NCI-H2196 (cell line): ENCODE data around the gene CACNA1I.

ENCODE experiments used
- DNase-seq: peaks from one replicate; lab custom pipeline; 2025; ENCODE audit not compliant: unreplicated experiment; lab: John Stamatoyannopoulos, UW

CACNA1I gene

GRCh38 chr22:39714321-39714720 lies 143.8 kb downstream of the CACNA1I start:
- no peak for DNase-seq

- no peak for DNase-seq
These were observed 145.4 kb downstream of the CACNA1I start for GRCh38 chr22:39715778-39716495.

GRCh38 chr22:39716534-39716933 lies 146.0 kb downstream of the CACNA1I start:
- no peak for DNase-seq

- no peak for DNase-seq
These were observed 146.5 kb downstream of the CACNA1I start for GRCh38 chr22:39717099-39717498.

GRCh38 chr22:39718206-39718605 lies 147.7 kb downstream of the CACNA1I start:
- no peak for DNase-seq

GRCh38 chr22:39718921-39719475 lies 148.4 kb downstream of the CACNA1I start:
- no peak for DNase-seq

GRCh38 chr22:39719559-39720450 lies 149.3 kb downstream of the CACNA1I start:
- DNase-seq = no peak

- no peak for DNase-seq
These were observed 150.9 kb downstream of the CACNA1I start for GRCh38 chr22:39721206-39722031.

- no peak for DNase-seq
These were observed 151.4 kb downstream of the CACNA1I start for GRCh38 chr22:39722032-39722325.

GRCh38 chr22:39722501-39722900 lies 151.9 kb downstream of the CACNA1I start:
- no peak for DNase-seq

GRCh38 chr22:39723463-39723862 lies 152.9 kb downstream of the CACNA1I start:
- no peak for DNase-seq

GRCh38 chr22:39723899-39724351 lies 153.4 kb downstream of the CACNA1I start:
- no peak for DNase-seq

- DNase-seq = no peak
These were observed 153.8 kb downstream of the CACNA1I start for GRCh38 chr22:39724390-39724789.

- no peak for DNase-seq
These were observed 154.3 kb downstream of the CACNA1I start for GRCh38 chr22:39724857-39725256.

- no peak for DNase-seq
These were observed 154.9 kb downstream of the CACNA1I start for GRCh38 chr22:39725351-39726035.

GRCh38 chr22:39727541-39727940 lies 157.0 kb downstream of the CACNA1I start:
- no peak for DNase-seq

GRCh38 chr22:39728236-39728860 lies 157.8 kb downstream of the CACNA1I start:
- no peak for DNase-seq

- no peak for DNase-seq
These were observed 158.8 kb downstream of the CACNA1I start for GRCh38 chr22:39729141-39729934.

GRCh38 chr22:39731481-39731880 lies 160.9 kb downstream of the CACNA1I start:
- DNase-seq = no peak
